Kidney (tissue), 14 donors: Measurements from ENCODE around the gene CRYBG2. TPM values are rescaled to one million over a fixed set of nuclear protein-coding genes. Genes with fewer than 3 reads are reported as not detected.
"Not testable (repeated sequence)": the region's sequence is repeated elsewhere in the genome, so short reads cannot be mapped to it uniquely, and the experiment has no call there.

Experiments used
- DNase-seq, 5 donors: peaks; one replicate each; pipeline ENCODE4 v3.0.0-alpha.2; 2013 to 2020
- FAIRE-seq: peaks from 2 replicates; lab custom pipeline; 2012; peaks lifted over from hg19 to GRCh38; lab: Jason Lieb, UNC
- H3K27ac ChIP-seq, 2 donors: one replicate each; pipeline ENCODE4 v1.7.0; 2013; ENCODE audit warnings: low read depth in 2 of 2, low read length in 2 of 2, inconsistent platforms in 1 of 2
- H3K27me3 ChIP-seq: one replicate; pipeline ENCODE4 v1.7.1; 2013; ENCODE audit warnings: low read length, inconsistent platforms; ENCODE audit not compliant: control insufficient read depth, insufficient read depth
- H3K36me3 ChIP-seq, 3 donors: one replicate each; pipeline versions ENCODE4 v1.7.0 to v1.7.1; 2013; ENCODE audit warnings: low read length in 3 of 3, control low read depth in 1 of 3, inconsistent platforms in 1 of 3; ENCODE audit not compliant: insufficient read depth in 3 of 3, control insufficient read depth in 2 of 3
- H3K4me1 ChIP-seq, 3 donors: one replicate each; pipeline versions ENCODE4 v1.7.0 to v1.7.1; 2013; ENCODE audit warnings: low read length in 3 of 3, inconsistent platforms in 1 of 3, low read depth in 1 of 3; ENCODE audit not compliant: control insufficient read depth in 2 of 3, insufficient read depth in 2 of 3
- H3K4me3 ChIP-seq, 3 donors: one replicate each; pipeline versions ENCODE4 v1.7.0 to v1.8.1; 2013; ENCODE audit warnings: low read length in 3 of 3, control low read depth in 1 of 3, inconsistent platforms in 1 of 3
- H3K9ac ChIP-seq, 3 donors: one replicate each; pipeline versions ENCODE4 v1.7.0 to v1.7.1; 2013; ENCODE audit warnings: low read length in 3 of 3, control low read depth in 1 of 3, inconsistent platforms in 1 of 3
- H3K9me3 ChIP-seq, 3 donors: one replicate each; pipeline versions ENCODE4 v1.7.0 to v1.7.1; 2013; ENCODE audit warnings: low read length in 3 of 3, control low read depth in 1 of 3, inconsistent platforms in 1 of 3; ENCODE audit not compliant: control insufficient read depth in 2 of 3, insufficient read depth in 1 of 3
- CTCF ChIP-seq: IDR thresholded peaks from 3 replicates; pipeline ENCODE4 v1.5.1; 2012; ENCODE audit warnings: mild to moderate bottlenecking, moderate library complexity, borderline replicate concordance; ENCODE audit not compliant: insufficient read depth; ENCODE audit errors: extremely low read depth
- intact Hi-C: fragments of 100-400 bp; cut with DNase I; formaldehyde crosslinking; loops from one replicate; pipeline ENCODE4 v1.11.1; 2022
- polyA plus RNA-seq: library from polyadenylated mRNA; stranded (reverse); fragments of 350-450 nt; fragmentation: Illumina TruSeq; extraction: RNeasy Lipid Tissue Mini Kit (QIAGEN cat#74804); gene quantifications from one replicate; pipeline ENCODE4 v1.2.3, GENCODE V29; 2014; ENCODE audit warnings: low read depth, low replicate concordance; ENCODE audit not compliant: insufficient read depth
- total RNA-seq: library from RNA; stranded (reverse); fragmentation: NEBNext Ultra II Directional; extraction: Animal tissue kit (Norgen Biotek cat#: 25700); gene quantifications from one replicate; pipeline ENCODE4 v1.2.1, GENCODE V29; 2021
- donor health status: control.
- donor health status: control.
- donor health status: control.
- donor health status: control.
- donor health status: control.
- donor health status: DM: yes; HTN: yes; CAD: no.
- donor health status: Normal renal cell carcinoma (clear cell type).

The CRYBG2 gene
- total and polyA plus RNA-seq, 2 donors from 2014 or later: 2.2 TPM; not detected in 1

GRCh38 chr1:26315874-26316850 is 37.8 kb downstream of the CRYBG2 start:
- FAIRE-seq: no peak
- Histone ChIP-seq H3K27ac (no peak overlapping the region), H3K4me1 (peaks cover 0 to under 1% (median 0%) of the 10 kb centered on the region in 3 donors), H3K4me3 (no peak overlapping the region), H3K27me3 (no peaks in the 10 kb centered on the region), H3K36me3 (no peaks in the 10 kb centered on the region), H3K9ac (no peak overlapping the region), H3K9me3 (no peaks in the 10 kb centered on the region)
- intact Hi-C loops: no loop called here
- DNase-seq: no peak
- TF ChIP-seq CTCF: no peak

GRCh38 chr1:26314501-26314900 is 39.4 kb downstream of the CRYBG2 start:
- no peak overlapping the region for H3K9ac ChIP-seq

GRCh38 chr1:26307966-26308899 is 45.7 kb downstream of the CRYBG2 start:
- H3K27ac ChIP-seq, H3K27me3 ChIP-seq, H3K9me3 ChIP-seq, H3K36me3 ChIP-seq, H3K4me3 ChIP-seq, H3K4me1 ChIP-seq, H3K9ac ChIP-seq, FAIRE-seq, intact Hi-C loops, DNase-seq: not testable (repeated sequence)

More at GRCh38 chr1:26314501-26314900, 39.4 kb downstream of the CRYBG2 start:
- no peak overlapping the region for H3K27ac ChIP-seq
- H3K27me3 ChIP-seq: no peaks in the 10 kb centered on the region
- no peak for TF ChIP-seq CTCF
- no peaks in the 10 kb centered on the region for H3K36me3 ChIP-seq
- DNase-seq (no peak), FAIRE-seq (no peak)
- H3K4me1 ChIP-seq: no peaks in the 10 kb centered on the region
- no peaks in the 10 kb centered on the region for H3K9me3 ChIP-seq
- no peak overlapping the region for H3K4me3 ChIP-seq
- intact Hi-C loops: no loop called here
